Measurements from ENCODE around the gene SCUBE3. TPM values are rescaled to one million over a fixed set of nuclear protein-coding genes. Genes with fewer than 3 reads are reported as not detected.
A peak's percentile ranks its signal among the peaks of the same experiment; 100 is the strongest.

SCUBE3 gene
- total RNA-seq, 4 donors from 2014 or later, result 0.03 to 0.19 TPM; not detected in 2

GRCh38 chr6:35258858-35259193 lies 45.1 kb downstream of the SCUBE3 start:
- Histone ChIP-seq H3K4me1 (peaks cover 0 to 36% (median 10%) of the 10 kb centered on the region in 3 donors), H3K27me3 (no peaks in the 10 kb centered on the region), H3K27ac (peak overlapping the region; percentile 95 to 99 (median 98)), H3K4me3 (peak overlapping the region; percentile 60 to 96 (median 94)), H3K9me3 (no peaks in the 10 kb centered on the region), H3K36me3 (no peaks in the 10 kb centered on the region)
- intact Hi-C loops (cut with DNase I), result no loop called here
- WGBS, 2 donors, result 0 to 3% methylated on average over 10 to 20 of the region's 20 CpGs
- TF ChIP-seq CTCF (IDR thresholded peaks at IDR 0.05) (peak in 1 of 6 experiments; percentile 21), POLR2A (IDR thresholded peaks at IDR 0.05) (no peak)
- no peak for DNase-seq

- Histone ChIP-seq H3K4me1 (peaks cover 0 to 39% (median 10%) of the 10 kb centered on the region in 3 donors), H3K36me3 (no peaks in the 10 kb centered on the region), H3K4me3 (peak within 1 kb of the TSS; percentile 60 to 96 (median 94)), H3K27ac (peak within 1 kb of the TSS; percentile 95 to 99 (median 98)), H3K9me3 (no peaks in the 10 kb centered on the region), H3K27me3 (no peaks in the 10 kb centered on the region)
- 0% methylated on average over 3 to 12 of the region's 82 CpGs for WGBS, 2 donors
- peak; percentile 67 for DNase-seq
- intact Hi-C loops (cut with DNase I), result no loop called here
- peak in 4 of 6 experiments; percentile 17 to 62 (median 48) for TF ChIP-seq CTCF (IDR thresholded peaks at IDR 0.05)
- peak in 3 of 4 donors; percentile 54 to 71 (median 55) for TF ChIP-seq POLR2A (IDR thresholded peaks at IDR 0.05)
These were observed 45.6 kb downstream of the SCUBE3 start, which contains the start of gene ZNF76 for GRCh38 chr6:35259194-35259947. ZNF76 (plus strand) TSS chr6:35259735; CDS start chr6:35281152, 21,417 bp downstream.

GRCh38 chr6:35259948-35260590 lies 46.3 kb downstream of the SCUBE3 start:
- Histone ChIP-seq H3K27ac (peak overlapping the region; percentile 95 to 99 (median 98)), H3K27me3 (no peaks in the 10 kb centered on the region), H3K36me3 (no peaks in the 10 kb centered on the region), H3K9me3 (no peaks in the 10 kb centered on the region), H3K4me1 (peaks cover 0 to 39% (median 10%) of the 10 kb centered on the region in 3 donors), H3K4me3 (peak overlapping the region; percentile 60 to 96 (median 94))
- intact Hi-C loops (cut with DNase I), result no loop called here
- WGBS, 2 donors, result 11 to 12% methylated on average over 10 of the region's 23 CpGs
- no peak for TF ChIP-seq CTCF (IDR thresholded peaks at IDR 0.05)
- no peak for TF ChIP-seq POLR2A (IDR thresholded peaks at IDR 0.05)
- no peak for DNase-seq

DNA sequence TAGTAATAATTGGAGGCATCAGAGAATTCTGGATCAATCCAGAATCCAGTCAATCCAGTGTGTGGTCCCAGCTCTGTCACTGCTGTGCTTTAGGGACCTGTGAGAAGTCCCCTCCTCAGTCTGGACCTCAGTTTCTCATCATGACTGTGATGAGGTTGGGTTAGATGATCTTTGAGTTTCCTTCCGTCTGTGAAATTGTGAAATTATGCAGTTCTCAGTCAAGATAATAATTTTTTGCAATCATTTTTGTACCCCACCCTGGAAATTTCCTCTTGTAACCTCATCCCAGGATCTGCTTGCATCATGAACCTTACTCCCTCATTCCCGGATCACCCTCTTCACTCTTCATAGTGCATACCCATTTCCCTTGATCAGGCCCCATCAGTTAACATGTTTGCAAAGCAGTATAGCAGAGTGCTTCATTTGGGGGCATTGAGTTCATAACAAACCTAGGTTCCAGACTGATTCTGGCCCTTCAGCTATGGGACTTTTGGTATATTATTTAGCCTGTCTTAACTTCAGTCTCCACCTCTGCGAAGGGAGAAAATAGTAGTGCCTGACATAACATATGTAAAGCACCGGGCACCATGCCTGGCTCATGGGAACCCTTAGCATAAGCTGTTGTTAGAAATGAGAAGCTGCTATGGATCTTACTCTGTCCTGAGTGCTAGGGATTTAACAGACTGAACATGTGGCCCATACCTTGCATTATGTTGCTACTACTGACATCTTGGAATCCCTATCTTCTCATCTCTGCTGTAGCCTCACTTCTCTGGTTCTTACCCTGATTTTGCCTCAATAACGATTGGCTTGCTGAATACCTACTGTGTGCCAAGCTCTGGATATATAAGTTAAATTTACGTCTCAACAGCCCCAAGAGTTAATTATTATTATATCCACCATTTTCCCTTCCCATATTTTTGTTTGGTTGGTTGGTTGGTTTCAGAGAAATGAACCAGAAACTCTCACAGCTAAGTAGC lies 47.1 kb downstream of the SCUBE3 start:
- DNase-seq, result no peak
- TF ChIP-seq CTCF (IDR thresholded peaks at IDR 0.05) (no peak), POLR2A (IDR thresholded peaks at IDR 0.05) (no peak)
- H3K36me3 ChIP-seq, result no peaks in the 10 kb centered on the region
- no peaks in the 10 kb centered on the region for H3K27me3 ChIP-seq
- H3K27ac ChIP-seq, result peak overlapping the region; percentile 95 to 99 (median 98)
- 77 to 80% methylated on average over 6 of the region's 6 CpGs for WGBS, 2 donors
- H3K4me3 ChIP-seq, result peak overlapping the region; percentile 60 to 96 (median 94)
- intact Hi-C loops (cut with DNase I), result no loop called here
- peaks cover 0 to 39% (median 10%) of the 10 kb centered on the region in 3 donors for H3K4me1 ChIP-seq
- no peaks in the 10 kb centered on the region for H3K9me3 ChIP-seq
